ENCODE data around the gene GARIN5B.
A peak's percentile ranks its signal among the peaks of the same experiment; 100 is the strongest.

Gene GARIN5B

DNA sequence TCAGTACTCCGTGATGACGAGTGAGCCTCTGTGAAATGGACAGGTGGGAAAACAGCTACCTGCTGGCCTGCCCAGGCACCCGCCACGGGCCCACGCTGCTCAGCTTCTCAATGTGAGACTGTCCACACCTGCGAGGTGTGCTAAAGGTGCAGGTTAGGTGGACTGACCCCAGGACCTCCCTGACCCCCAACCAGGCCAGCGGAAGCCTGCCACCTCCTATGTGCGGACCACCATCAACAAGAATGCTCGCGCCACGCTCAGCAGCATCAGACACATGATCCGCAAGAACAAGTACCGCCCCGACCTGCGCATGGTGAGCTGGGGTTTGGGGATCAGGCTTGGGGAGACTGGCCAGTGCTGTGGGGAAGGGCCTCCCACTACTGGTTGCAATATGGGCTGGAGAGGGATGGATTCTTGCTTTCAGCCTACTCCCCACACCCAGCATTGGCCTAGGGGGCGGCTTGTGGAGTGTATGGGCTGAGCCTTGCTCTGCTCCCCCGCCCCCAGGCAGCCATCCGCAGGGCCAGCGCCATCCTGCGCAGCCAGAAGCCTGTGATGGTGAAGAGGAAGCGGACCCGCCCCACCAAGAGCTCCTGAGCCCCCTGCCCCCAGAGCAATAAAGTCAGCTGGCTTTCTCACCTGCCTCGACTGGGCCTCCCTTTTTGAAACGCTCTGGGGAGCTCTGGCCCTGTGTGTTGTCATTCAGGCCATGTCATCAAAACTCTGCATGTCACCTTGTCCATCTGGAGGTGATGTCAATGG, 24.9 kb upstream of the GARIN5B start:
- DNase-seq (ENCODE audit: extremely low spot score) = no peak
- POLR2A ChIA-PET = interaction anchor here (1.2 to 6.1 kb wide), 5 partner anchors 10 to 19 kb away, joined by 5 to 29 read pairs (median 7); partner anchors contain the start of gene UBE2S
- CTCF ChIA-PET = interaction anchor here (1.4 to 1.9 kb wide), 2 partner anchors 30 to 86 kb away, joined by 5 read pairs; no protein-coding TSS in a partner anchor
- TF ChIP-seq, protein P1, sequence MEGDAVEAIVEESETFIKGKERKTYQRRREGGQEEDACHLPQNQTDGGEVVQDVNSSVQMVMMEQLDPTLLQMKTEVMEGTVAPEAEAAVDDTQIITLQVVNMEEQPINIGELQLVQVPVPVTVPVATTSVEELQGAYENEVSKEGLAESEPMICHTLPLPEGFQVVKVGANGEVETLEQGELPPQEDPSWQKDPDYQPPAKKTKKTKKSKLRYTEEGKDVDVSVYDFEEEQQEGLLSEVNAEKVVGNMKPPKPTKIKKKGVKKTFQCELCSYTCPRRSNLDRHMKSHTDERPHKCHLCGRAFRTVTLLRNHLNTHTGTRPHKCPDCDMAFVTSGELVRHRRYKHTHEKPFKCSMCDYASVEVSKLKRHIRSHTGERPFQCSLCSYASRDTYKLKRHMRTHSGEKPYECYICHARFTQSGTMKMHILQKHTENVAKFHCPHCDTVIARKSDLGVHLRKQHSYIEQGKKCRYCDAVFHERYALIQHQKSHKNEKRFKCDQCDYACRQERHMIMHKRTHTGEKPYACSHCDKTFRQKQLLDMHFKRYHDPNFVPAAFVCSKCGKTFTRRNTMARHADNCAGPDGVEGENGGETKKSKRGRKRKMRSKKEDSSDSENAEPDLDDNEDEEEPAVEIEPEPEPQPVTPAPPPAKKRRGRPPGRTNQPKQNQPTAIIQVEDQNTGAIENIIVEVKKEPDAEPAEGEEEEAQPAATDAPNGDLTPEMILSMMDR (IDR thresholded peaks at IDR 0.05; ENCODE audit: control extremely low read depth, extremely low read depth, low read depth, missing control alignments) = no peak

DNA sequence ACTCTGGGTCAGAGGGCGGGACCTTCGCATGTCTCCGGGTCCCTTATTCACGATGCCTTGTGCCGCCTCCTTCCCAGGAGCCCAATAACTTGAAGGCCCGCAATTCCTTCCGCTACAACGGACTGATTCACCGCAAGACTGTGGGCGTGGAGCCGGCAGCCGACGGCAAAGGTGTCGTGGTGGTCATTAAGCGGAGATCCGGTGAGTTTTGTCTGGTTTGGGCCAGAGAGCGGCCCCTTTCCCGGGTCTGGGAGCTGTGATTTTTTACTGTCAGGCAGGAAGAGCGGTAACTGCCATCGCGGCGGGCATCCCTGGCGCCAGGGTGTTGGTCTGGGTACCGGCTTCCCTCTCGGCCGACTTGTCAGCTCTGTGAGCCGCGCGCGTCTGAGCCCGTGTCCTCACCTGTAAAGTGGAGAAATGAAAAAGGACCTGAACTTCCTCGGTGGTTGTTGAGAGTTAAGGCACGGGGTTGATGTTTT, 23.5 kb upstream of the GARIN5B start:
- CTCF ChIA-PET = interaction anchor here (1.1 kb wide), 1 partner anchor 80 kb away, joined by 3 read pairs; no protein-coding TSS in a partner anchor
- TF ChIP-seq, protein P1 (IDR thresholded peaks at IDR 0.05; ENCODE audit: control extremely low read depth, extremely low read depth, low read depth, missing control alignments) = no peak

DNA sequence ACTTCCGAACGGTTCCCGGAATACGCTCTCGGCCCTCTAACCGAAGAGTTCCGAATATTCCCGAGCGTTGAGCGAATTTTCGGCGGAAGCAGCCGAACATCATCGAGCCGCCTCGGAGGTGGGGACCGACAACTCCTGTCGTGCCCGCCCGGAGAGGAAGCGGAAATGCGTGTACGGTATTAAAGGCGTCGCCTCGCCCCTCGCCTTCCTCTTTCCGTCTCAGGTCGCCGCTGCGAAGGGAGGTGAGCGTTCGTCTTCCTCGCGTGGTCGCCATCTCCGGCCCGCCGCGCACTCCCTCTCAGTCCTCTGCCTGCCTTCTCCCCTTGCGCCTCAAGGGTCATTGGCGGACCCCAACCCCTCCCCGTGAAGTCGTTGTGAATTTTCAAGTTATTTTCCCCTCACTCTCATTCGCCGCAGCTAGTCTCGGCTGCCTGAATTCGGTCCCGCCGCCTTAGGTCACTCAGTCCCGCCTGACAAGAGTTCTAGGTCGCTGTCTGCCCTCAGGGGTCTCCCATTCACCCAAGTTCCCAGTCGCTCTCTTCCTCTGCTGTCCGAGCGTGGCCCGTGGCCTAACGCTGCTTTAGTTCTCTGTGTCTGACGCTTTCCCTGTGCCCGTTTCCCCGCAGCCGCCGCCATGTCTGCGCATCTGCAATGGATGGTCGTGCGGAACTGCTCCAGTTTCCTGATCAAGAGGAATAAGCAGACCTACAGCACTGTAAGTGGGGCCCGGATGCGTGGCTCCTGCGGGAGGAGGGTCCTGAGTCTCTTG, 22.8 kb upstream of the GARIN5B start, which contains the start of gene RPL28:
Gene RPL28 (plus strand): TSS at position 209 of the 769 bp plus-strand sequence. CDS start 426 bp downstream, at position 635.
- ChIA-PET CTCF (interaction anchor here (1.1 kb wide), 1 partner anchor 81 kb away, joined by 3 read pairs; no protein-coding TSS in a partner anchor), POLR2A (interaction anchor here (0.5 to 6.1 kb wide), 3 partner anchors 14 to 108 kb away, joined by 3 to 29 read pairs (median 5); partner anchors contain the start of gene UBE2S)
- TF ChIP-seq, protein P1 (IDR thresholded peaks at IDR 0.05; ENCODE audit: control extremely low read depth, extremely low read depth, low read depth, missing control alignments) = no peak
- DNase-seq (ENCODE audit: extremely low spot score) = peak; percentile 98

More for the DNA sequence above, 23.5 kb upstream of the GARIN5B start:
- POLR2A ChIA-PET = interaction anchor here (0.5 to 6.1 kb wide), 5 partner anchors 13 to 254 kb away, joined by 5 to 29 read pairs (median 6); partner anchors contain the start of gene UBE2S
- DNase-seq (ENCODE audit: extremely low spot score) = no peak

DNA sequence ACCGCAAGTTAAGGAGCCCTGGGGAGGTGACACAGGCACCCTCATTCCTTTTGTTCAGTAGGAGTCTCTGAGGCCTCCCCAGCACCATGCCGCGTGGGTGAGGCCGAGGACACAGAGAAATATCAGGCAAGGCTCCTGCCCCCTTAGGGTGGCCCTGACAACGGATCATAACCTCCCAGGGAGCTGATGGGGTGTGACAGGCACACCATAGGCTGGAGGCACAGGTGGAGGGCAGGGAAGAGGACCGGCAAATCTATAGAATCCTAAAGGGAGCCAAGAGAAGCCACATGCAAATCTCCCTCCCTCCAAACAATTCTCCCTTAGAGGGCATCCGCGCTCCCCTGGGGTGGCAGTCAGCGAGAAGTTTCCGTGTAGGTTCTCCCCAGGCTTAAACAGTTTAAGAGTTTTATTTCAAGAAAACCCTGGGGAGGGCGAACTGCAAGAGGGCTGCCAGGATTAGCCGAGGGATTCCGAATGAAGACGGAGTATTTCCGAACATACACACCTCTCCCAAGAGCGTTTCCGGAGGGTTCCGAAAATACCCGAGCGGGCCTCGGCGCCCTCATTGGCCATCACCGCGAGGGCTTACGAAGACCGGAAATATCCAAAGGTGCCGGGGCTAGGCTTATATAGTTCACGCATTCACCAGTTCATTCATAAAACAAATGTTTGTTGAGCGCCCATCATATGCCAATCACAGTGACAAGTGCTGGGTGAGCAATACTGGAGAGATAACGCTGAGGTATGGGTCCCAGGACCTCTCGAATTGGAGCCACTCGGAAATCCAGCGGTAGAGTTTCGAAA, 22.1 kb upstream of the GARIN5B start:
- POLR2A ChIA-PET = interaction anchor here (0.5 to 6.1 kb wide), 7 partner anchors 8 to 109 kb away, joined by 3 to 29 read pairs (median 5); partner anchors contain the start of gene UBE2S
- CTCF ChIA-PET = interaction anchor here (1.5 to 3.1 kb wide), 8 partner anchors 15 to 238 kb away, joined by 3 to 19 read pairs (median 6); partner anchors contain the start of gene KMT5C
- TF ChIP-seq, protein P1 (IDR thresholded peaks at IDR 0.05; ENCODE audit: control extremely low read depth, extremely low read depth, low read depth, missing control alignments) = no peak
- DNase-seq (ENCODE audit: extremely low spot score) = peak; percentile 95

DNA sequence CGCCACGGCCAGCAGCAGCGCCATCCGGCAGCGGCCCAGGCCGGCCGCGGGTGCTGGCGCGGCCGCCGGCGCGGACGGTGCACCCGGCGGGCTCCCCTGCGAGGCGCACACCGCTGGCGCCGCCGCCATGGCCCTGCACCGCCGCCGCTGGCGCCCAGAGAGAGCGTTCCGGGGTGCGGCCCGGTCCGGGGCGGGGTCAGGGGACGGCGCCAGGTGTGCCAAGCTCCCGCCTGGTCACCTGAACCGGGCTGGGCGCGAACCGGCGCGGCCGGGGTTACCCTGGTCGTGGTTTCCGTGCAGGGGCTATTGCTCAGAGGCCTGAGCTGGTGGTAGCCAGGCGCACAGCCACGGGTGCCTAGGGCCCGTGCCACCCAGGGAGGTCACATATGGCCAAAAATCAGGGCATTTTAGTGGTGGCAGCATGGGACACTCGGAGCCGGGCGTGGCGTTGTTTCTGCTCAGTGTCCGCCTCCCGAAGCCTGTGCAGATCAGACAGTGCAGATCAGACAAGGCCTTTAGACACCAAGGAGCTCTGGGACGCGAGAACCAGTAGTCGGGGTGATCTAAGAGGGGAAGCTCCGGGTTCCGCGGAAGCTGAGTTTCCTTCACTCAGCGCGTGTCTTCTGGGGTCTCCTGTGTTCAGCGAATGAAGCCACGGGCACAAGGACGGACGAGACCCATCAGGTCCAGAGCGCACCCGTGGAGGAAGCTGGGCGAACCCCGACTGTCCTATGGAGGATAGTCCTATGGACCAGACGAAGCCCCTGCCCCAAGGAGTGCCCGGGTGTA, 21.3 kb upstream of the GARIN5B start, which contains the start of gene TMEM238:
Gene TMEM238 (minus strand): TSS at position 162 of the 789 bp plus-strand sequence. CDS start 33 bp downstream, at position 129.
- ChIA-PET POLR2A (interaction anchor here (0.7 to 1.9 kb wide), 6 partner anchors 9 to 130 kb away, joined by 3 to 13 read pairs (median 3); partner anchors contain the start of genes KMT5C and UBE2S), CTCF (interaction anchor here (0.9 to 3.1 kb wide), 14 partner anchors 16 to 296 kb away, joined by 3 to 19 read pairs (median 4); partner anchors contain the start of genes KMT5C and UBE2S)
- TF ChIP-seq, protein P1 (IDR thresholded peaks at IDR 0.05; ENCODE audit: control extremely low read depth, extremely low read depth, low read depth, missing control alignments) = no peak
- DNase-seq (ENCODE audit: extremely low spot score) = no peak

All from GM10248 (cell line).